Karpas-422 (cell line): ENCODE data around the gene NFATC1. TPM values are rescaled to one million over a fixed set of nuclear protein-coding genes. Genes with fewer than 3 reads are reported as not detected.

Source experiments
- DNase-seq: peaks from one replicate; pipeline ENCODE4 v3.0.0-alpha.2; 2015
- H2AFZ ChIP-seq: fragments of 200-600 bp; sonication (generic); 2 replicates; pipeline ENCODE4 v1.6.1; 2014; ENCODE audit warnings: antibody characterized with exemption, low read length, mixed read lengths
- H3K27ac ChIP-seq: fragments of 200-600 bp; sonication (generic); 2 replicates; pipeline ENCODE4 v1.5.1; 2014; ENCODE audit warnings: mild to moderate bottlenecking, low read length, moderate library complexity
- H3K27me3 ChIP-seq: fragments of 200-600 bp; sonication (generic); 2 replicates; pipeline ENCODE4 v1.6.1; 2014; ENCODE audit warnings: low read length, mixed read lengths
- H3K36me3 ChIP-seq: fragments of 200-600 bp; sonication (generic); 2 replicates; pipeline ENCODE4 v1.6.1; 2014; ENCODE audit warnings: low read length, mixed read lengths; ENCODE audit not compliant: insufficient read depth
- H3K4me1 ChIP-seq: fragments of 200-600 bp; sonication (generic); 2 replicates; pipeline ENCODE4 v1.6.1; 2014; ENCODE audit warnings: mild to moderate bottlenecking, low read length, mixed read lengths
- H3K4me2 ChIP-seq: fragments of 200-600 bp; sonication (generic); 2 replicates; pipeline ENCODE4 v1.6.1; 2014; ENCODE audit warnings: low read length, low read depth, mild to moderate bottlenecking; ENCODE audit not compliant: poor library complexity, severe bottlenecking
- H3K4me3 ChIP-seq: fragments of 200-600 bp; sonication (generic); 2 replicates; pipeline ENCODE4 v1.5.1; 2014; ENCODE audit warnings: mild to moderate bottlenecking, antibody characterized with exemption, low read length, mixed read lengths
- H3K79me2 ChIP-seq: fragments of 200-600 bp; sonication (generic); 2 replicates; pipeline ENCODE4 v1.6.1; 2014; ENCODE audit warnings: mild to moderate bottlenecking, low read length, mixed read lengths
- H3K9ac ChIP-seq: fragments of 200-600 bp; sonication (generic); 2 replicates; pipeline ENCODE4 v1.6.0; 2014; ENCODE audit warnings: low read length
- H3K9me2 ChIP-seq: fragments of 200-600 bp; sonication (generic), shearing (Covaris generic); replicated peaks from 2 replicates; pipeline ENCODE4 v1.6.0; 2014; ENCODE audit warnings: mild to moderate bottlenecking, low read length, moderate library complexity; ENCODE audit not compliant: insufficient read depth
- H3K9me3 ChIP-seq: fragments of 300-700, 200-600 bp; sonication (generic); 2 replicates; pipeline ENCODE4 v1.6.1; 2014; ENCODE audit warnings: low read length, mixed read lengths
- H4K20me1 ChIP-seq: fragments of 200-600 bp; sonication (generic); 2 replicates; pipeline ENCODE4 v1.6.1; 2014; ENCODE audit warnings: mild to moderate bottlenecking, antibody characterized with exemption, low read length, low read depth; ENCODE audit not compliant: insufficient read depth
- total RNA-seq: library from RNA; depleted of rRNA; stranded (reverse); fragments of >200 nt; shearing (Covaris generic); gene quantifications from 2 replicates; pipeline ENCODE4 v1.2.3, GENCODE V29; 2014; ENCODE audit warnings: low replicate concordance

NFATC1 gene
- total RNA-seq, 1 experiment from 2014 or later, result 46.1 TPM

GRCh38 chr18:79394534-79395307, 1.0 kb upstream of the NFATC1 start:
- H3K36me3 ChIP-seq, result peaks cover 8% of the 10 kb centered on the region; the same call in 1 of the 2 replicates
- H3K9me2 ChIP-seq, result no peaks in the 10 kb centered on the region
- H3K27ac ChIP-seq, result no peak overlapping the region
- peak overlapping the region; percentile 76 for H3K4me2 ChIP-seq
- H3K4me3 ChIP-seq, result peak overlapping the region; percentile 63
- peaks cover 6% of the 10 kb centered on the region; the same call in 1 of the 2 replicates for H4K20me1 ChIP-seq
- H3K4me1 ChIP-seq, result peaks cover 57% of the 10 kb centered on the region
- H3K79me2 ChIP-seq, result peaks cover 32% of the 10 kb centered on the region
- H3K9ac ChIP-seq, result peak overlapping the region; percentile 49
- peak; percentile 71 for DNase-seq
- H3K27me3 ChIP-seq, result peaks cover 2% of the 10 kb centered on the region; the same call in 1 of the 2 replicates
- no peak overlapping the region; the same call in 1 of the 2 replicates for H2AFZ ChIP-seq
- H3K9me3 ChIP-seq, result no peaks in the 10 kb centered on the region

DNA sequence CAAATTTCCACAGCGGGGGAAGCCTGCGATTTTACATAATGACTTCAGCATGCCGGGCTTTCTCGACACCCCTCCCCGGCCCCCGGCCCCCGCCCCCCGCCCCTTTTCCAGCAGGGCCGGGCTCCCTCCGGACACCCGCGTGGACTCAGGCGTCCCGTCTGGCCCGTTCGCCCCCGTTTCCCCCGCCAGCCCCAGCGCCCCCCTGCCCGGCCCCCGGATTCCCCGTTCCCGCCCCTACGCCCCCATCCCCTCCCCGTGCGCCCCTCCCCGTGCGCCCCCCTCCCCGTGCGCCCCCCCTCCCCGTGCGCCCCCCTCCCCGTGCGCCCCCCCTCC, 456 bp upstream of the NFATC1 start:
- H3K4me2 ChIP-seq, result peak overlapping the region; percentile 76
- DNase-seq, result no peak
- H3K4me3 ChIP-seq, result peak overlapping the region; percentile 63; the same call in 1 of the 2 replicates
- peaks cover 34% of the 10 kb centered on the region for H3K79me2 ChIP-seq
- peaks cover 8% of the 10 kb centered on the region; the same call in 1 of the 2 replicates for H3K36me3 ChIP-seq
- H3K9me3 ChIP-seq, result no peaks in the 10 kb centered on the region
- peak overlapping the region; percentile 49; the same call in 1 of the 2 replicates for H3K9ac ChIP-seq
- peaks cover 57% of the 10 kb centered on the region for H3K4me1 ChIP-seq
- peaks cover 2% of the 10 kb centered on the region; the same call in 1 of the 2 replicates for H3K27me3 ChIP-seq
- peaks cover 6% of the 10 kb centered on the region; the same call in 1 of the 2 replicates for H4K20me1 ChIP-seq
- no peak overlapping the region for H3K27ac ChIP-seq
- H3K9me2 ChIP-seq, result no peaks in the 10 kb centered on the region
- H2AFZ ChIP-seq, result no peak overlapping the region

DNA sequence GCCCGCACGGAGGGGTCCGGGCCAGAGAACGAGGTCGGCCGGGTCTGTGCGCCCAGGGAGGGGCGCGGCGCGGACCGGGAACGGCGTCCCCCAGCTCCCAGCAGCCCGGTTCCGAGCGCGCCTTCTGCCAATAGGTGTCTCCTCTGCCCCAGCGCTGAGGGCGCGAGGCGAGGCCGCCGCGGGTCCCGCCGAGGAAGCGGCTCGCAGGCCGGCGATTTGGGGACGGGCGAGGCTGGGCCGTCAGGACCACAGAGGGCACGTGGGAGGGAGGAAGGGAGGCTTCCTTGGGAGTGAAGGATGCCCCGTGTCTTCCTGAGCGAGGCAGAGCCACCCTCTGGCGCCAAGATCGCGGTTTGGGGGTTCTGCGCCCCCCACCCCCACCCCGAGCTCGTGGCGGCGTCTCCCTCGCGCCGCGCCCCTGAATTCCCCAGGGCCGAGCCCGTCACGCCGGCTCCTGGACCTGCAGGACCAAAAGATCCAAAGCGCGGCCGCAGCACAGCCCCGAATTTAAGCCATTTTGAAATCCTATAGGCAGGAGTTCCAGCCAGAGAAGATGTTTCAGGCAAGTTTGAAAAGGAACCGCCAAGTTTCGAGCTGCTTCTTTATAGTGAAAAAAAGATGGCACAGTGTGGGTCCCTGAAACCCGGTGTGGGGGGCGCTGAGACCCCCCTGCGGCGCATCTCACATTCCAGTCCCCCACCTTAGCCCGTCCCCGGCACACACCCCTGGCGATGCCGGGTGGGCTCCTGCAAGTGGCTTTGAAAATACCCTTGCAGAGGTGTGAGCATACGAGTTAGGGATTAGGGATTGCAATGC, 909 bp downstream of the NFATC1 start:
- H3K9ac ChIP-seq, result peak overlapping the region; percentile 96
- H3K27ac ChIP-seq, result peak overlapping the region; percentile 64

DNA sequence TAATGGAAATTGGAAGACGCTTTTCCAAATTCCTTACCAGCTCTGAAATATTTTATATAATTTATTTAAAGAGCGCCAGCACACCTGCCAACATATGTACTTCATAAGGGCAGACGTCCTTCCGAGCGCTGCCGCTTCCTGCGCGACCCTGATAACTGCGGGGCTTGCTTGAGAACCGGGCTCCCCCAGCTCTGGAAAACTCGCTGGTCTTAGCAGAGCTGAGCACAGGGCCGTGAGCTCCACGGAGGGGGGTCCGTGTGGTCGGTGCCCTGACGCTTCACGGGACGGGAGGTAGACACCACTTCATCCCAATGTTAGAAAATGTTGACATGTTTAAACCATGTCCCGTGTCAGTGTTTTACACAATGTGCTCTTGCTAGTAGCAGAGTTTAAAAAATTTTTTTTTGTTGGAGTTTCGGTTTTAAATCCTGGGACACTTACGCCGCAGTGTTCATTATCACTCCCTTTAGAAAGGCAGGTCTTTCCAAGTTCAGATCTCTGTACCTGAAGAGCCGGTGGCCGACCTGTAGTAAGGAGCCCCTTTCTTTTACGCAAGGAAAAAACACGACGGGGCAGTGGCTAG, 1.6 kb downstream of the NFATC1 start:
- H3K4me3 ChIP-seq, result peak overlapping the region; percentile 89
- H4K20me1 ChIP-seq, result peaks cover 6% of the 10 kb centered on the region; the same call in 1 of the 2 replicates
- H3K9me2 ChIP-seq, result no peaks in the 10 kb centered on the region
- H3K9ac ChIP-seq, result peak overlapping the region; percentile 96
- peaks cover 2% of the 10 kb centered on the region; the same call in 1 of the 2 replicates for H3K27me3 ChIP-seq
- H3K36me3 ChIP-seq, result peaks cover 8% of the 10 kb centered on the region; the same call in 1 of the 2 replicates
- no peak for DNase-seq
- H3K27ac ChIP-seq, result peak overlapping the region; percentile 64
- no peaks in the 10 kb centered on the region for H3K9me3 ChIP-seq
- peaks cover 52% of the 10 kb centered on the region for H3K79me2 ChIP-seq
- no peak overlapping the region for H2AFZ ChIP-seq
- H3K4me1 ChIP-seq, result peaks cover 73% of the 10 kb centered on the region
- peak overlapping the region; percentile 98 for H3K4me2 ChIP-seq

More for the DNA sequence above, 909 bp downstream of the NFATC1 start:
- no peaks in the 10 kb centered on the region for H3K9me3 ChIP-seq
- H3K27me3 ChIP-seq, result peaks cover 2% of the 10 kb centered on the region; the same call in 1 of the 2 replicates
- peak overlapping the region; percentile 85 for H2AFZ ChIP-seq
- peak overlapping the region; percentile 89 for H3K4me3 ChIP-seq
- H3K4me2 ChIP-seq, result peak overlapping the region; percentile 98
- DNase-seq, result peak; percentile 88
- H3K4me1 ChIP-seq, result peaks cover 66% of the 10 kb centered on the region
- peaks cover 6% of the 10 kb centered on the region; the same call in 1 of the 2 replicates for H4K20me1 ChIP-seq
- H3K79me2 ChIP-seq, result peaks cover 45% of the 10 kb centered on the region
- no peaks in the 10 kb centered on the region for H3K9me2 ChIP-seq
- H3K36me3 ChIP-seq, result peaks cover 8% of the 10 kb centered on the region; the same call in 1 of the 2 replicates

- H3K4me1 ChIP-seq, result peaks cover 76% of the 10 kb centered on the region
- peaks cover 6% of the 10 kb centered on the region; the same call in 1 of the 2 replicates for H4K20me1 ChIP-seq
- peak overlapping the region; percentile 98 for H3K4me2 ChIP-seq
- peaks cover 60% of the 10 kb centered on the region for H3K79me2 ChIP-seq
- H3K27me3 ChIP-seq, result no peaks in the 10 kb centered on the region; the same call in 1 of the 2 replicates
- H3K27ac ChIP-seq, result peak overlapping the region; percentile 90
- no peak for DNase-seq
- no peak overlapping the region for H2AFZ ChIP-seq
- H3K4me3 ChIP-seq, result peak overlapping the region; percentile 89
- H3K9me3 ChIP-seq, result no peaks in the 10 kb centered on the region
- peak overlapping the region; percentile 96 for H3K9ac ChIP-seq
- H3K36me3 ChIP-seq, result peaks cover 8% of the 10 kb centered on the region; the same call in 1 of the 2 replicates
- H3K9me2 ChIP-seq, result no peaks in the 10 kb centered on the region
These were observed 2.4 kb downstream of the NFATC1 start for GRCh38 chr18:79397830-79398761.

- H3K9ac ChIP-seq, result peak overlapping the region; percentile 96
- H3K9me2 ChIP-seq, result no peaks in the 10 kb centered on the region
- peak overlapping the region; percentile 89 for H3K4me3 ChIP-seq
- no peaks in the 10 kb centered on the region for H3K9me3 ChIP-seq
- peaks cover 74% of the 10 kb centered on the region for H3K79me2 ChIP-seq
- H3K27me3 ChIP-seq, result no peaks in the 10 kb centered on the region
- peaks cover 6% of the 10 kb centered on the region; the same call in 1 of the 2 replicates for H4K20me1 ChIP-seq
- H3K27ac ChIP-seq, result peak overlapping the region; percentile 90
- peaks cover 76% of the 10 kb centered on the region for H3K4me1 ChIP-seq
- H2AFZ ChIP-seq, result peak overlapping the region; percentile 78; the same call in 1 of the 2 replicates
- peak overlapping the region; percentile 98 for H3K4me2 ChIP-seq
- H3K36me3 ChIP-seq, result peaks cover 8% of the 10 kb centered on the region; the same call in 1 of the 2 replicates
- DNase-seq, result peak; percentile 85
These were observed 3.7 kb downstream of the NFATC1 start for GRCh38 chr18:79399275-79400081.
